HUES48 (cell line): ENCODE results near the gene GALM.

ENCODE experiments used
- H3K27ac ChIP-seq: one replicate; pipeline ENCODE4 v1.7.0; 2013; ENCODE audit warnings: low read depth, low read length, inconsistent platforms
- H3K27me3 ChIP-seq: 2 replicates; pipeline ENCODE4 v1.6.1; 2013; ENCODE audit warnings: mild to moderate bottlenecking, low read length; ENCODE audit not compliant: control insufficient read depth, insufficient read depth
- H3K36me3 ChIP-seq: 2 replicates; pipeline ENCODE4 v1.6.1; 2013; ENCODE audit warnings: low read length; ENCODE audit not compliant: control insufficient read depth, insufficient read depth
- H3K4me1 ChIP-seq: 2 replicates; pipeline ENCODE4 v1.6.1; 2013; ENCODE audit warnings: mild to moderate bottlenecking, low read length; ENCODE audit not compliant: control insufficient read depth, insufficient read depth
- H3K4me3 ChIP-seq: 2 replicates; pipeline ENCODE4 v1.5.1; 2013; ENCODE audit warnings: mild to moderate bottlenecking, low read depth, low read length
- H3K9ac ChIP-seq: 2 replicates; pipeline ENCODE4 v1.6.1; 2013; ENCODE audit warnings: mild to moderate bottlenecking, low read depth, low read length, moderate library complexity
- H3K9me3 ChIP-seq: 2 replicates; pipeline ENCODE4 v1.6.1; 2013; ENCODE audit warnings: low read length; ENCODE audit not compliant: control insufficient read depth, insufficient read depth

GALM gene

GRCh38 chr2:38650012-38650411, 15.9 kb upstream of the GALM start:
- no peaks in the 10 kb centered on the region for H3K9me3 ChIP-seq
- no peaks in the 10 kb centered on the region for H3K27me3 ChIP-seq
- H3K9ac ChIP-seq, result no peak overlapping the region
- H3K4me3 ChIP-seq, result no peak overlapping the region
- H3K4me1 ChIP-seq, result no peaks in the 10 kb centered on the region
- H3K27ac ChIP-seq, result no peak overlapping the region
- H3K36me3 ChIP-seq, result no peaks in the 10 kb centered on the region

GRCh38 chr2:38650717-38651116, 15.2 kb upstream of the GALM start:
- Histone ChIP-seq H3K9ac (no peak overlapping the region), H3K36me3 (no peaks in the 10 kb centered on the region), H3K27ac (no peak overlapping the region), H3K4me3 (no peak overlapping the region), H3K4me1 (no peaks in the 10 kb centered on the region), H3K27me3 (no peaks in the 10 kb centered on the region), H3K9me3 (no peaks in the 10 kb centered on the region)

GRCh38 chr2:38652431-38653273, 13.3 kb upstream of the GALM start:
- Histone ChIP-seq H3K27ac (no peak overlapping the region), H3K9me3 (no peaks in the 10 kb centered on the region), H3K9ac (no peak overlapping the region), H3K36me3 (no peaks in the 10 kb centered on the region), H3K27me3 (no peaks in the 10 kb centered on the region), H3K4me1 (no peaks in the 10 kb centered on the region), H3K4me3 (no peak overlapping the region)

GRCh38 chr2:38653380-38653714, 12.6 kb upstream of the GALM start:
- Histone ChIP-seq H3K9me3 (no peaks in the 10 kb centered on the region), H3K4me1 (no peaks in the 10 kb centered on the region), H3K36me3 (no peaks in the 10 kb centered on the region), H3K27ac (no peak overlapping the region), H3K4me3 (no peak overlapping the region), H3K9ac (no peak overlapping the region), H3K27me3 (no peaks in the 10 kb centered on the region)

GRCh38 chr2:38653715-38654527, 12.0 kb upstream of the GALM start:
- H3K9me3 ChIP-seq, result no peaks in the 10 kb centered on the region
- no peaks in the 10 kb centered on the region for H3K27me3 ChIP-seq
- no peak overlapping the region for H3K9ac ChIP-seq
- H3K36me3 ChIP-seq, result no peaks in the 10 kb centered on the region
- no peak overlapping the region for H3K27ac ChIP-seq
- H3K4me3 ChIP-seq, result no peak overlapping the region
- no peaks in the 10 kb centered on the region for H3K4me1 ChIP-seq

GRCh38 chr2:38654528-38655381, 11.2 kb upstream of the GALM start:
- Histone ChIP-seq H3K9ac (no peak overlapping the region), H3K4me1 (no peaks in the 10 kb centered on the region), H3K36me3 (no peaks in the 10 kb centered on the region), H3K27ac (no peak overlapping the region), H3K9me3 (no peaks in the 10 kb centered on the region), H3K27me3 (no peaks in the 10 kb centered on the region), H3K4me3 (no peak overlapping the region)

GRCh38 chr2:38655441-38655840, 10.5 kb upstream of the GALM start:
- no peaks in the 10 kb centered on the region for H3K4me1 ChIP-seq
- H3K27ac ChIP-seq, result no peak overlapping the region

GRCh38 chr2:38656866-38657480, 8.9 kb upstream of the GALM start:
- Histone ChIP-seq H3K36me3 (no peaks in the 10 kb centered on the region), H3K4me3 (no peak overlapping the region), H3K27me3 (no peaks in the 10 kb centered on the region), H3K9me3 (no peaks in the 10 kb centered on the region), H3K4me1 (no peaks in the 10 kb centered on the region), H3K9ac (no peak overlapping the region), H3K27ac (no peak overlapping the region)

More at GRCh38 chr2:38655441-38655840, 10.5 kb upstream of the GALM start:
- no peaks in the 10 kb centered on the region for H3K36me3 ChIP-seq
- H3K4me3 ChIP-seq, result no peak overlapping the region
- no peaks in the 10 kb centered on the region for H3K9me3 ChIP-seq
- no peaks in the 10 kb centered on the region for H3K27me3 ChIP-seq
- H3K9ac ChIP-seq, result no peak overlapping the region

GRCh38 chr2:38658613-38659012, 7.3 kb upstream of the GALM start:
- Histone ChIP-seq H3K27me3 (no peaks in the 10 kb centered on the region), H3K4me3 (no peak overlapping the region), H3K9ac (no peak overlapping the region), H3K36me3 (no peaks in the 10 kb centered on the region), H3K9me3 (no peaks in the 10 kb centered on the region), H3K27ac (no peak overlapping the region), H3K4me1 (no peaks in the 10 kb centered on the region)

GRCh38 chr2:38659115-38659514, 6.8 kb upstream of the GALM start:
- H3K36me3 ChIP-seq, result no peaks in the 10 kb centered on the region
- H3K27ac ChIP-seq, result no peak overlapping the region
- no peaks in the 10 kb centered on the region for H3K27me3 ChIP-seq
- H3K9me3 ChIP-seq, result no peaks in the 10 kb centered on the region
- H3K4me1 ChIP-seq, result no peaks in the 10 kb centered on the region
- no peak overlapping the region for H3K4me3 ChIP-seq
- no peak overlapping the region for H3K9ac ChIP-seq
